ENCODE results near the gene SPON2.

SPON2 gene

GRCh38 chr4:1193206-1194009 is 21.0 kb upstream of the SPON2 start:
- Histone ChIP-seq H3K4me1 (ENCODE audit: insufficient read depth, low read length) (no peaks in the 10 kb centered on the region), H3K9ac (ENCODE audit: low read depth, low read length) (no peak overlapping the region)

GRCh38 chr4:1192493-1193205 is 20.3 kb upstream of the SPON2 start:
- Histone ChIP-seq H3K9me3 (ENCODE audit: control insufficient read depth, insufficient read depth, low read length) (no peaks in the 10 kb centered on the region), H3K4me1 (ENCODE audit: insufficient read depth, low read length) (no peaks in the 10 kb centered on the region), H3K9ac (ENCODE audit: low read depth, low read length) (no peak overlapping the region), H3K36me3 (ENCODE audit: insufficient read depth, low read length) (no peaks in the 10 kb centered on the region)

More at GRCh38 chr4:1193206-1194009, 21.0 kb upstream of the SPON2 start:
- H3K36me3 ChIP-seq (ENCODE audit: insufficient read depth, low read length), result no peaks in the 10 kb centered on the region
- no peaks in the 10 kb centered on the region for H3K9me3 ChIP-seq (ENCODE audit: control insufficient read depth, insufficient read depth, low read length)

- Histone ChIP-seq H3K36me3 (ENCODE audit: insufficient read depth, low read length) (no peaks in the 10 kb centered on the region), H3K9ac (ENCODE audit: low read depth, low read length) (no peak overlapping the region), H3K4me1 (ENCODE audit: insufficient read depth, low read length) (no peaks in the 10 kb centered on the region), H3K9me3 (ENCODE audit: control insufficient read depth, insufficient read depth, low read length) (no peaks in the 10 kb centered on the region)
These were observed 19.7 kb upstream of the SPON2 start for GRCh38 chr4:1192091-1192492.

GRCh38 chr4:1191621-1192020 is 19.2 kb upstream of the SPON2 start:
- Histone ChIP-seq H3K4me1 (ENCODE audit: insufficient read depth, low read length) (no peaks in the 10 kb centered on the region), H3K9ac (ENCODE audit: low read depth, low read length) (no peak overlapping the region), H3K9me3 (ENCODE audit: control insufficient read depth, insufficient read depth, low read length) (no peaks in the 10 kb centered on the region), H3K36me3 (ENCODE audit: insufficient read depth, low read length) (no peaks in the 10 kb centered on the region)

- no peaks in the 10 kb centered on the region for H3K36me3 ChIP-seq (ENCODE audit: insufficient read depth, low read length)
These were observed 14.8 kb upstream of the SPON2 start for GRCh38 chr4:1187182-1187581.

GRCh38 chr4:1183985-1184773 is 11.8 kb upstream of the SPON2 start:
- H3K36me3 ChIP-seq (ENCODE audit: insufficient read depth, low read length), result no peaks in the 10 kb centered on the region
- no peaks in the 10 kb centered on the region for H3K4me1 ChIP-seq (ENCODE audit: insufficient read depth, low read length)
- no peak overlapping the region for H3K9ac ChIP-seq (ENCODE audit: low read depth, low read length)
- H3K9me3 ChIP-seq (ENCODE audit: control insufficient read depth, insufficient read depth, low read length), result peaks cover 2% of the 10 kb centered on the region; the same call in 1 of the 2 replicates

More at GRCh38 chr4:1187182-1187581, 14.8 kb upstream of the SPON2 start:
- no peaks in the 10 kb centered on the region for H3K9me3 ChIP-seq (ENCODE audit: control insufficient read depth, insufficient read depth, low read length)
- no peak overlapping the region for H3K9ac ChIP-seq (ENCODE audit: low read depth, low read length)
- no peaks in the 10 kb centered on the region for H3K4me1 ChIP-seq (ENCODE audit: insufficient read depth, low read length)

GRCh38 chr4:1182313-1182712 is 9.9 kb upstream of the SPON2 start:
- Histone ChIP-seq H3K9me3 (ENCODE audit: control insufficient read depth, insufficient read depth, low read length) (peaks cover 2% of the 10 kb centered on the region; the same call in 1 of the 2 replicates), H3K4me1 (ENCODE audit: insufficient read depth, low read length) (no peaks in the 10 kb centered on the region), H3K36me3 (ENCODE audit: insufficient read depth, low read length) (no peaks in the 10 kb centered on the region), H3K9ac (ENCODE audit: low read depth, low read length) (no peak overlapping the region)

- Histone ChIP-seq H3K9me3 (ENCODE audit: control insufficient read depth, insufficient read depth, low read length) (peaks cover 2% of the 10 kb centered on the region; the same call in 1 of the 2 replicates), H3K36me3 (ENCODE audit: insufficient read depth, low read length) (no peaks in the 10 kb centered on the region), H3K9ac (ENCODE audit: low read depth, low read length) (no peak overlapping the region), H3K4me1 (ENCODE audit: insufficient read depth, low read length) (no peaks in the 10 kb centered on the region)
These were observed 8.3 kb upstream of the SPON2 start for GRCh38 chr4:1180663-1181062.

- peaks cover 2% of the 10 kb centered on the region; the same call in 1 of the 2 replicates for H3K9me3 ChIP-seq (ENCODE audit: control insufficient read depth, insufficient read depth, low read length)
- no peaks in the 10 kb centered on the region for H3K4me1 ChIP-seq (ENCODE audit: insufficient read depth, low read length)
- H3K36me3 ChIP-seq (ENCODE audit: insufficient read depth, low read length), result no peaks in the 10 kb centered on the region
- H3K9ac ChIP-seq (ENCODE audit: low read depth, low read length), result no peak overlapping the region
These were observed 7.6 kb upstream of the SPON2 start for GRCh38 chr4:1179976-1180375.

- H3K9ac ChIP-seq (ENCODE audit: low read depth, low read length), result no peak overlapping the region
- no peaks in the 10 kb centered on the region for H3K4me1 ChIP-seq (ENCODE audit: insufficient read depth, low read length)
- H3K9me3 ChIP-seq (ENCODE audit: control insufficient read depth, insufficient read depth, low read length), result peaks cover 2% of the 10 kb centered on the region; the same call in 1 of the 2 replicates
- H3K36me3 ChIP-seq (ENCODE audit: insufficient read depth, low read length), result no peaks in the 10 kb centered on the region
These were observed 6.7 kb upstream of the SPON2 start for GRCh38 chr4:1179089-1179441.

GRCh38 chr4:1178300-1179088 is 6.1 kb upstream of the SPON2 start:
- no peak overlapping the region for H3K9ac ChIP-seq (ENCODE audit: low read depth, low read length)
- H3K36me3 ChIP-seq (ENCODE audit: insufficient read depth, low read length), result no peaks in the 10 kb centered on the region
- peaks cover 2% of the 10 kb centered on the region; the same call in 1 of the 2 replicates for H3K9me3 ChIP-seq (ENCODE audit: control insufficient read depth, insufficient read depth, low read length)
- no peaks in the 10 kb centered on the region for H3K4me1 ChIP-seq (ENCODE audit: insufficient read depth, low read length)

GRCh38 chr4:1177274-1178141 is 5.1 kb upstream of the SPON2 start:
- Histone ChIP-seq H3K4me1 (ENCODE audit: insufficient read depth, low read length) (no peaks in the 10 kb centered on the region; the same call in 1 of the 2 replicates), H3K36me3 (ENCODE audit: insufficient read depth, low read length) (no peaks in the 10 kb centered on the region), H3K9me3 (ENCODE audit: control insufficient read depth, insufficient read depth, low read length) (peaks cover 2% of the 10 kb centered on the region; the same call in 1 of the 2 replicates), H3K9ac (ENCODE audit: low read depth, low read length) (no peak overlapping the region)

Measured in ES-I3 (cell line).